GM12878 (cell line): Measurements from ENCODE around the gene NUAK1. TPM values are rescaled to one million over a fixed set of nuclear protein-coding genes. Genes with fewer than 3 reads are reported as not detected.

Experiments
- ATAC-seq: fragments of 200-7000 bp; cut with Tn5 transposase; 3 replicates; pipeline ENCODE4 v1.9.1; 2020; ENCODE audit warnings: mild to moderate bottlenecking, moderate library complexity
- BruUV-seq: library from RNA; stranded (reverse); fragments of 400-500 nt; replicated peaks from 2 replicates; lab custom pipeline; 2021; lab: Mats Ljungman, UMichigan
- CTCF ChIA-PET: fragments of 300-600 bp; sonication (Branson Sonifier 250); formaldehyde crosslinking; extraction: SDS; loops from one replicate; lab custom pipeline; 2021; ENCODE audit warnings: inconsistent platforms; lab: Yijun Ruan, JAX
- POLR2A ChIA-PET: fragments of 350-600 bp; formaldehyde crosslinking; extraction: SDS; loops from one replicate; lab custom pipeline; 2021; ENCODE audit warnings: inconsistent platforms; lab: Charles Lee
- RAD21 ChIA-PET: fragments of 300-600 bp; sonication (Branson Sonifier 250); formaldehyde crosslinking; loops from one replicate; lab custom pipeline; 2023; ENCODE audit warnings: antibody characterized with exemption; ENCODE audit not compliant: unreplicated experiment; lab: Charles Lee
- SMC1A ChIA-PET: fragments of 300-600 bp; sonication (Branson Sonifier 250); formaldehyde crosslinking; loops from one replicate; lab custom pipeline; 2023; ENCODE audit not compliant: unreplicated experiment, uncharacterized antibody; lab: Charles Lee
- DNase-seq: peaks from one replicate; pipeline ENCODE4 v3.0.0-alpha.2; 2011; ENCODE audit warnings: low read depth, low spot score
- FAIRE-seq: peaks from 3 replicates; lab custom pipeline; 2011; peaks lifted over from hg19 to GRCh38; lab: Jason Lieb, UNC
- H2AFZ ChIP-seq: 2 replicates; pipeline ENCODE4 v1.6.0; 2011; ENCODE audit warnings: low read depth, low read length, control low read depth; ENCODE audit not compliant: control insufficient read depth
- H3K27ac ChIP-seq: 2 replicates; pipeline ENCODE4 v1.5.1; 2011; ENCODE audit warnings: control low read depth; ENCODE audit not compliant: control insufficient read depth, insufficient read depth
- H3K27me3 ChIP-seq, 2 experiments: replicated peaks in 1 of 2; 2 replicates each; pipeline versions ENCODE4 v1.6.0 to v1.6.1; 2011; ENCODE audit warnings: low read length in 1 of 2; ENCODE audit not compliant: control insufficient read depth in 2 of 2, insufficient read depth in 2 of 2
- H3K36me3 ChIP-seq, 2 experiments: 2 replicates each; pipeline ENCODE4 v1.5.1; 2011; ENCODE audit warnings: low read length in 1 of 2; ENCODE audit not compliant: control insufficient read depth in 2 of 2, insufficient read depth in 2 of 2
- H3K4me1 ChIP-seq: 2 replicates; pipeline ENCODE4 v1.6.1; 2011; ENCODE audit warnings: mild to moderate bottlenecking, low read length, moderate library complexity, mixed read lengths; ENCODE audit not compliant: control insufficient read depth, insufficient read depth
- H3K4me2 ChIP-seq: 2 replicates; pipeline ENCODE4 v1.6.0; 2011; ENCODE audit warnings: control low read depth; ENCODE audit not compliant: control insufficient read depth, insufficient read depth
- H3K4me3 ChIP-seq: fragments of 200-600 bp; sonication (generic); 2 replicates; pipeline ENCODE4 v1.5.1; 2016
- H3K79me2 ChIP-seq: 2 replicates; pipeline ENCODE4 v1.6.0; 2011; ENCODE audit warnings: low read length; ENCODE audit not compliant: control insufficient read depth, insufficient read depth
- H3K9ac ChIP-seq: 2 replicates; pipeline ENCODE4 v1.8.0; 2011; ENCODE audit warnings: low read length, control low read depth, mixed read lengths; ENCODE audit not compliant: control insufficient read depth, insufficient read depth
- H3K9me3 ChIP-seq: replicated peaks from 3 replicates; pipeline ENCODE4 v1.5.1; 2011; ENCODE audit warnings: mild to moderate bottlenecking, low read length; ENCODE audit not compliant: control insufficient read depth, insufficient read depth
- H4K20me1 ChIP-seq: 2 replicates; pipeline ENCODE4 v1.6.0; 2011; ENCODE audit not compliant: control insufficient read depth, insufficient read depth
- BHLHE40 ChIP-seq, 2 experiments: fragments of 450-650 bp in 1 of 2; IDR thresholded peaks; 2 replicates each; pipeline ENCODE4 v1.6.1; 2011 to 2017; ENCODE audit warnings: low read depth in 2 of 2, borderline replicate concordance in 1 of 2, improper control_type of control experiment in 1 of 2, low read length in 1 of 2, mild to moderate bottlenecking in 1 of 2
- CBX5 ChIP-seq: sonication (generic); IDR thresholded peaks from 2 replicates; pipeline ENCODE4 v1.6.1; 2016; ENCODE audit warnings: low read depth, moderate library complexity, mild to moderate bottlenecking, inconsistent platforms
- ETV6 ChIP-seq, 2 experiments: fragments of 450-650 bp in 1 of 2; IDR thresholded peaks in 1 of 2; conservative IDR thresholded peaks in 1 of 2; 2 replicates each; pipeline ENCODE4 v1.6.1; 2014; ENCODE audit warnings: antibody characterized with exemption in 1 of 2, borderline replicate concordance in 1 of 2, low read depth in 1 of 2, mild to moderate bottlenecking in 1 of 2, moderate library complexity in 1 of 2
- MEF2A ChIP-seq: IDR thresholded peaks from 2 replicates; pipeline ENCODE4 v1.6.1; 2011; ENCODE audit warnings: low read depth, mild to moderate bottlenecking, low read length, moderate library complexity; ENCODE audit not compliant: insufficient read depth
- NFXL1 ChIP-seq: fragments of 450-650 bp; IDR thresholded peaks from 2 replicates; pipeline ENCODE4 v1.6.1; 2017; ENCODE audit warnings: antibody characterized with exemption, mild to moderate bottlenecking, borderline replicate concordance
- NR2F1 ChIP-seq: fragments of 450-650 bp; conservative IDR thresholded peaks from 2 replicates; pipeline ENCODE4 v1.6.1; 2017; ENCODE audit warnings: mild to moderate bottlenecking
- PML ChIP-seq: IDR thresholded peaks from 2 replicates; pipeline ENCODE4 v1.6.1; 2012; ENCODE audit warnings: low read length, inconsistent platforms
- POLR2A ChIP-seq: IDR thresholded peaks from 2 replicates; pipeline ENCODE4 v1.6.1; 2011; ENCODE audit warnings: low read depth, mild to moderate bottlenecking, low read length
- SIX5 ChIP-seq: IDR thresholded peaks from 2 replicates; pipeline ENCODE4 v1.6.1; 2011; ENCODE audit warnings: mild to moderate bottlenecking, low read depth, low read length, moderate library complexity; ENCODE audit not compliant: severe bottlenecking
- TARDBP ChIP-seq: IDR thresholded peaks from 2 replicates; pipeline ENCODE4 v1.6.1; 2016; ENCODE audit warnings: borderline replicate concordance
- ZNF24 ChIP-seq: fragments of 450-650 bp; IDR thresholded peaks from 2 replicates; pipeline ENCODE4 v1.6.1; 2017; ENCODE audit warnings: antibody characterized with exemption, mild to moderate bottlenecking
- WGBS: methylation state at CpG from one replicate; pipeline ENCODE4 v1.1.6; 2016; ENCODE audit warnings: low lambda C conversion rate; ENCODE audit not compliant: insufficient replicate concordance, insufficient coverage; ENCODE audit errors: missing lambda C conversion rate; 5-methylcytosine and 5-hydroxymethylcytosine counted together
- in situ Hi-C: fragments of 300-500 bp; cut with MboI; formaldehyde crosslinking; loops from 9 replicates; pipeline ENCODE4 v1.14.3; 2018; ENCODE audit warnings: mixed read lengths
- intact Hi-C: fragments of 100-400 bp; cut with micrococcal nuclease; formaldehyde crosslinking; loops from one replicate; pipeline ENCODE4 v1.14.2; 2022; ENCODE audit not compliant: unreplicated experiment
- polyA plus RNA-seq, 11 experiments: library from polyadenylated mRNA; depleted of rRNA in 4 of 11; unstranded in 6 of 11; stranded (reverse) in 5 of 11; fragments of >200 nt; fragmentation: Nextera tagmentation in 4 of 11; fragmentation: Illumina TruSeq in 1 of 11; extraction: Ambion mirVana in 4 of 11; extraction: Trizol in 1 of 11; gene quantifications; 1 replicate in 1 of 11; 2 replicates in 10 of 11; pipeline versions ENCODE4 v1.2.1 to v1.2.3, GENCODE V29; 2011 to 2016; ENCODE audit warnings: inconsistent platforms in 2 of 11, missing spikeins in 2 of 11, low read depth in 1 of 11
- total RNA-seq, 4 experiments: library from RNA; depleted of rRNA in 3 of 4; stranded (reverse); fragments of >200 nt in 3 of 4; fragmentation: Illumina TruSeq in 1 of 4; extraction: Trizol in 1 of 4; gene quantifications; 2 replicates each; pipeline versions ENCODE4 v1.2.1 to v1.2.3, GENCODE V29; 2013 to 2021
- TF ChIP-seq, protein P1 (sequence below): IDR thresholded peaks from 2 replicates; pipeline ENCODE4 v1.6.1; 2011; ENCODE audit warnings: borderline replicate concordance, low read depth, mild to moderate bottlenecking, moderate library complexity, low read length; ENCODE audit not compliant: insufficient read depth, poor library complexity, severe bottlenecking
- TF ChIP-seq, protein P2 (sequence below): fragments of 450-650 bp; IDR thresholded peaks from 2 replicates; pipeline ENCODE4 v1.6.1; 2017; ENCODE audit warnings: borderline replicate concordance

Gene NUAK1
- total and polyA plus RNA-seq, 10 of the 15 experiments (the other 5 are each of a cell fraction or from before 2014, with no cell fraction given): 0.03 to 0.42 (median 0.08) TPM; not detected in 2

DNA sequence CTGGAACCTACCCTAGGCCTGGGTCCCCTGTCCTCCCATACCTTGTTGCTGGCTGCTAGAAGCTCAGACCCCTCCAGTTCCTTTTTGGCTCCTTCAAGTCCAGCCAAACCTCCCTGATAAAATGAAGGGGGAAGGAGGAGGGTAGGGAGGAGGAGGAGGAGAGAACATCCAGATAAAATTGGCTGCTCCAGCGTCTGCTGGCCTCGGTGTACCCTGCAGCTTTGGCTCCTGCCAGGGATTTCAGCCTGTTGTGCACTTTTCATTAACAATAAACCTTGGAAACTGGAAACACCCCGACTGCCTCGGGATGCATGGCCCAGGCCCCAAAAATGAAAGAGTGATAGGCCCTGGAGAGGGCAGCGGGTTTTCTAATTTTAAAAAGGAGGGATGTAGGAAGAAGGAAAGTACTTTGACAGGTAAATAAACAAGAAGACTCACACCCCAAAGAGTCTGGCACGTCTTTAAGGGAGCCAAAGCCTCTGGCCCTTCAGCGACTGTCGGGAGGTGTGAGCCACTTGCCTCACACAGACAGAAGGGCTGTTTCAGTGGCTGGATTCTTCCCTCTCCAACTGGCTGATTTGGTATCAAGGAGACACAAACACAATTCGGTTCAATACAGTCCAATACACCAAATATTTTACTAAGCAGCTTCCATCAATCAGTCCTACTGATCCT lies 49.8 kb downstream of the NUAK1 start:
- no TSS peak for BruUV-seq
- intact Hi-C loops (no loop called here), in situ Hi-C loops (no loop called here)
- ChIA-PET RAD21 (no interaction called here), POLR2A (no interaction called here), CTCF (interaction anchor here (0.8 to 1.3 kb wide), 3 partner anchors 19 to 135 kb away, joined by 3 to 5 read pairs (median 3); no protein-coding TSS in a partner anchor), SMC1A (interaction anchor here (1.1 kb wide), 1 partner anchor 11 kb away, joined by 4 read pairs; no protein-coding TSS in a partner anchor)
- no peak for FAIRE-seq
- Histone ChIP-seq H3K4me1 (no peaks in the 10 kb centered on the region), H3K9ac (no peak overlapping the region), H3K27me3 (no peaks in the 10 kb centered on the region; a peak in 2 of 4 replicates), H3K36me3 (no peaks in the 10 kb centered on the region), H3K4me2 (no peak overlapping the region), H3K79me2 (no peaks in the 10 kb centered on the region), H2AFZ (no peak overlapping the region), H3K27ac (no peak overlapping the region), H3K9me3 (no peaks in the 10 kb centered on the region), H4K20me1 (no peaks in the 10 kb centered on the region), H3K4me3 (no peak overlapping the region)
- 32% methylated on average over 9 of the region's 9 CpGs for WGBS
- DNase-seq: no peak
- no peak for ATAC-seq
- TF ChIP-seq CBX5 (no peak), ETV6 (conservative IDR thresholded peaks at IDR 0.05 in 1 of 2, IDR thresholded peaks at IDR 0.05 in 1 of 2; ENCODE audit: borderline replicate concordance in 1 of 2, low read depth in 1 of 2) (no peak), ZNF24 (no peak), POLR2A (no peak), NR2F1 (no peak), MEF2A (no peak), NFXL1 (no peak), TARDBP (no peak), BHLHE40 (IDR thresholded peaks at IDR 0.05; ENCODE audit: borderline replicate concordance in 1 of 2, low read depth in 2 of 2, low read length in 1 of 2) (no peak), PML (no peak), SIX5 (no peak)
- TF ChIP-seq, protein P1, sequence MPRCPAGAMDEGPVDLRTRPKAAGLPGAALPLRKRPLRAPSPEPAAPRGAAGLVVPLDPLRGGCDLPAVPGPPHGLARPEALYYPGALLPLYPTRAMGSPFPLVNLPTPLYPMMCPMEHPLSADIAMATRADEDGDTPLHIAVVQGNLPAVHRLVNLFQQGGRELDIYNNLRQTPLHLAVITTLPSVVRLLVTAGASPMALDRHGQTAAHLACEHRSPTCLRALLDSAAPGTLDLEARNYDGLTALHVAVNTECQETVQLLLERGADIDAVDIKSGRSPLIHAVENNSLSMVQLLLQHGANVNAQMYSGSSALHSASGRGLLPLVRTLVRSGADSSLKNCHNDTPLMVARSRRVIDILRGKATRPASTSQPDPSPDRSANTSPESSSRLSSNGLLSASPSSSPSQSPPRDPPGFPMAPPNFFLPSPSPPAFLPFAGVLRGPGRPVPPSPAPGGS: no peak
- TF ChIP-seq, protein P2, sequence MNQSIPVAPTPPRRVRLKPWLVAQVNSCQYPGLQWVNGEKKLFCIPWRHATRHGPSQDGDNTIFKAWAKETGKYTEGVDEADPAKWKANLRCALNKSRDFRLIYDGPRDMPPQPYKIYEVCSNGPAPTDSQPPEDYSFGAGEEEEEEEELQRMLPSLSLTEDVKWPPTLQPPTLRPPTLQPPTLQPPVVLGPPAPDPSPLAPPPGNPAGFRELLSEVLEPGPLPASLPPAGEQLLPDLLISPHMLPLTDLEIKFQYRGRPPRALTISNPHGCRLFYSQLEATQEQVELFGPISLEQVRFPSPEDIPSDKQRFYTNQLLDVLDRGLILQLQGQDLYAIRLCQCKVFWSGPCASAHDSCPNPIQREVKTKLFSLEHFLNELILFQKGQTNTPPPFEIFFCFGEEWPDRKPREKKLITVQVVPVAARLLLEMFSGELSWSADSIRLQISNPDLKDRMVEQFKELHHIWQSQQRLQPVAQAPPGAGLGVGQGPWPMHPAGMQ: no peak
